ENCODE measurements around the gene DOCK9.

Gene DOCK9

GRCh38 chr13:98978280-98978679 lies 416 bp upstream of the DOCK9 start:
- no peak for DNase-seq (ENCODE audit: extremely low read depth in 1 of 2, low read depth in 1 of 2)

- DNase-seq (ENCODE audit: extremely low read depth in 1 of 2, low read depth in 1 of 2) = no peak
Measured at GRCh38 chr13:98976941-98977340, 923 bp downstream of the DOCK9 start.

GRCh38 chr13:98976338-98976737 lies 1.5 kb downstream of the DOCK9 start:
- no peak for DNase-seq (ENCODE audit: extremely low read depth in 1 of 2, low read depth in 1 of 2)

- DNase-seq (ENCODE audit: extremely low read depth in 1 of 2, low read depth in 1 of 2) = no peak
Measured at GRCh38 chr13:98975822-98976261, 2.0 kb downstream of the DOCK9 start.

- DNase-seq (ENCODE audit: extremely low read depth in 1 of 2, low read depth in 1 of 2) = no peak
Measured at GRCh38 chr13:98974053-98974452, 3.8 kb downstream of the DOCK9 start.

- DNase-seq (ENCODE audit: extremely low read depth in 1 of 2, low read depth in 1 of 2) = no peak
Measured at GRCh38 chr13:98972627-98973026, 5.2 kb downstream of the DOCK9 start.

GRCh38 chr13:98972059-98972458 lies 5.8 kb downstream of the DOCK9 start:
- no peak for DNase-seq (ENCODE audit: extremely low read depth in 1 of 2, low read depth in 1 of 2)

- DNase-seq (ENCODE audit: extremely low read depth in 1 of 2, low read depth in 1 of 2) = no peak
Measured at GRCh38 chr13:98970330-98970729, 7.5 kb downstream of the DOCK9 start.

GRCh38 chr13:98967491-98967890 lies 10.4 kb downstream of the DOCK9 start:
- DNase-seq (ENCODE audit: extremely low read depth in 1 of 2, low read depth in 1 of 2) = no peak

- no peak for DNase-seq (ENCODE audit: extremely low read depth in 1 of 2, low read depth in 1 of 2)
Measured at GRCh38 chr13:98966019-98966418, 11.8 kb downstream of the DOCK9 start.

- no peak for DNase-seq (ENCODE audit: extremely low read depth in 1 of 2, low read depth in 1 of 2)
Measured at GRCh38 chr13:98965325-98965724, 12.5 kb downstream of the DOCK9 start.

- no peak for DNase-seq (ENCODE audit: extremely low read depth in 1 of 2, low read depth in 1 of 2)
Measured at GRCh38 chr13:98963917-98964316, 13.9 kb downstream of the DOCK9 start.

GRCh38 chr13:98962901-98963590 lies 14.8 kb downstream of the DOCK9 start:
- no peak for DNase-seq (ENCODE audit: extremely low read depth in 1 of 2, low read depth in 1 of 2)

GRCh38 chr13:98961503-98962105 lies 16.3 kb downstream of the DOCK9 start:
- no peak for DNase-seq (ENCODE audit: extremely low read depth in 1 of 2, low read depth in 1 of 2)

- no peak for DNase-seq (ENCODE audit: extremely low read depth in 1 of 2, low read depth in 1 of 2)
Measured at GRCh38 chr13:98960606-98961502, 17.0 kb downstream of the DOCK9 start.

GRCh38 chr13:98959786-98960605 lies 17.9 kb downstream of the DOCK9 start:
- DNase-seq (ENCODE audit: extremely low read depth in 1 of 2, low read depth in 1 of 2) = no peak

GRCh38 chr13:98959291-98959690 lies 18.6 kb downstream of the DOCK9 start:
- no peak for DNase-seq (ENCODE audit: extremely low read depth in 1 of 2, low read depth in 1 of 2)

- DNase-seq (ENCODE audit: extremely low read depth in 1 of 2, low read depth in 1 of 2) = no peak
Measured at GRCh38 chr13:98958443-98958794, 19.4 kb downstream of the DOCK9 start.

- DNase-seq (ENCODE audit: extremely low read depth in 1 of 2, low read depth in 1 of 2) = no peak
Measured at GRCh38 chr13:98957731-98958442, 20.0 kb downstream of the DOCK9 start.

- no peak for DNase-seq (ENCODE audit: extremely low read depth in 1 of 2, low read depth in 1 of 2)
Measured at GRCh38 chr13:98955336-98955735, 22.5 kb downstream of the DOCK9 start.
